Stimulated activated naive B cell treated with anti-CD40 and anti-IgM and Interleukin-4, amounts not matched to agents 10 μg/mL and 1 μg/mL and 100 μg/mL, for 72 hours (primary cell): Measurements from ENCODE around the gene SLC13A5.
A peak's percentile ranks its signal among the peaks of the same experiment; 100 is the strongest.

Experiments used
- ATAC-seq, 2 donors: fragments of 150-1000 bp; cut with Tn5 transposase; replicated peaks; 2 replicates each; pipeline ENCODE4 v1.10.0; 2021; ENCODE audit warnings: moderate library complexity in 1 of 2
- DNase-seq: peaks from one replicate; pipeline ENCODE4 v3.0.0; 2021
- H3K27ac Mint-ChIP-seq: one replicate; pipeline ENCODE4 v1.8.0; 2022; ENCODE audit warnings: mild to moderate bottlenecking, mixed read lengths
- H3K27me3 Mint-ChIP-seq, 2 donors: one replicate each; pipeline ENCODE4 v1.8.0; 2022; ENCODE audit warnings: mixed read lengths in 2 of 2
- H3K36me3 Mint-ChIP-seq, 2 donors: one replicate each; pipeline ENCODE4 v1.8.0; 2022; ENCODE audit warnings: mixed read lengths in 2 of 2, mild to moderate bottlenecking in 1 of 2
- H3K4me1 Mint-ChIP-seq, 2 donors: one replicate each; pipeline ENCODE4 v1.8.0; 2022; ENCODE audit warnings: mixed read lengths in 2 of 2, mild to moderate bottlenecking in 1 of 2
- H3K4me3 Mint-ChIP-seq, 2 donors: one replicate each; pipeline ENCODE4 v1.8.0; 2022; ENCODE audit warnings: mild to moderate bottlenecking in 2 of 2, mixed read lengths in 2 of 2, moderate library complexity in 1 of 2
- H3K9me3 Mint-ChIP-seq, 2 donors: one replicate each; pipeline ENCODE4 v1.8.0; 2022; ENCODE audit warnings: mixed read lengths in 2 of 2, mild to moderate bottlenecking in 1 of 2

The SLC13A5 gene

GRCh38 chr17:6639014-6639585, 74.1 kb downstream of the SLC13A5 start:
- H3K27me3 Mint-ChIP-seq = no peaks in the 10 kb centered on the region
- peaks cover 11 to 23% of the 10 kb centered on the region in 2 donors for H3K36me3 Mint-ChIP-seq
- H3K9me3 Mint-ChIP-seq = no peaks in the 10 kb centered on the region
- H3K27ac Mint-ChIP-seq = peak overlapping the region; percentile 99
- DNase-seq (no peak), ATAC-seq (no peak)
- H3K4me3 Mint-ChIP-seq = peak overlapping the region; percentile 96 to 98
- H3K4me1 Mint-ChIP-seq = peaks cover 37 to 45% of the 10 kb centered on the region in 2 donors

GRCh38 chr17:6638046-6638908, 74.9 kb downstream of the SLC13A5 start:
- DNase-seq (no peak), ATAC-seq (no peak)
- Mint-ChIP-seq H3K4me3 (peak overlapping the region; percentile 9 to 96), H3K27me3 (no peaks in the 10 kb centered on the region), H3K36me3 (peaks cover 17 to 27% of the 10 kb centered on the region in 2 donors), H3K9me3 (no peaks in the 10 kb centered on the region), H3K4me1 (peaks cover 35 to 42% of the 10 kb centered on the region in 2 donors), H3K27ac (peak overlapping the region; percentile 86)

DNA sequence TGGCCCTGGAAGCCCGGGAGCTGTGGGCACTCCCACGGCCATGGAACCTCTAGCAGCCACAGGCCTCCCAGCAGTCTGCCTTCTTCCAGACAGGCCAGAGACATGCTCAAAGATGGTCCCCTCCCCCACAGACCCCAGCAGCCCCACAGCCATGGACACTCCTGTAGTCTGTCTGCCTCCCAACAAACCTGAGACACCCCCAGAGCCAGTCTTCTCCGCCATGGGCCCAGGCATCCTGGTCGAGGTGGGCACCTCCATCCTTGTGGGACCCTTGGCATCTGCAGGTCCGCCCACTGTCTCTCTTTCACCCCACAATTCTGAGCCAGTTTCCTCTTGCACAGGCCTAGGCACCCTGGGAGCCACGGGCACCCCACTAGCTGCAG, 75.7 kb downstream of the SLC13A5 start:
- H3K36me3 Mint-ChIP-seq = peaks cover 21 to 35% of the 10 kb centered on the region in 2 donors
- H3K4me3 Mint-ChIP-seq = peak overlapping the region in 1 of 2 donors; percentile 44
- no peaks in the 10 kb centered on the region for H3K9me3 Mint-ChIP-seq
- H3K27ac Mint-ChIP-seq = no peak overlapping the region
- H3K27me3 Mint-ChIP-seq = no peaks in the 10 kb centered on the region
- DNase-seq = no peak
- no peak for ATAC-seq
- H3K4me1 Mint-ChIP-seq = peaks cover 35 to 42% of the 10 kb centered on the region in 2 donors

- peak overlapping the region in 1 of 2 donors; percentile 44 for H3K4me3 Mint-ChIP-seq
Measured at GRCh38 chr17:6636616-6637457, 76.3 kb downstream of the SLC13A5 start.

DNA sequence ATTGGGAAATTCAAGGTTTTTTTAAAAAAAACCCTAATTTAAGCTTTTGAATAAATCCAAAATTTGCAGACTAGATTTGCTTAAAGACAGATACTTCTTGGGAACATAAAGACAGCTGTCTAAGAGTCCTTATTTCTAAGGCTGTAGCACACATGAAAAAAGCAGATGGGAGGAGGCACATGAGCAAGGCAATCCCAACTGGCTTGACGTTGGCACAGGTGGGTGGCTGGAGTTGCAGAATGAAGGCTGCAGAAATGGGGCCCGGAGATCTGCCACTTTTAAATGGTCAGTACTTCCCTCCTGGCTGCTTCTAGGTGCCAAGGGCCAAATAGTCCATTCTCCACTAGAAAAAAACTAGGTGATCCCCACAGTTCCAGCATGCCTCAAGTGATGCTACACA, 77.1 kb downstream of the SLC13A5 start:
- ATAC-seq (no peak), DNase-seq (no peak)
- Mint-ChIP-seq H3K36me3 (peaks cover 32 to 45% of the 10 kb centered on the region in 2 donors), H3K4me3 (no peak overlapping the region), H3K27me3 (no peaks in the 10 kb centered on the region), H3K9me3 (no peaks in the 10 kb centered on the region), H3K4me1 (peaks cover 31 to 36% of the 10 kb centered on the region in 2 donors), H3K27ac (no peak overlapping the region)

More at GRCh38 chr17:6636616-6637457, 76.3 kb downstream of the SLC13A5 start:
- no peak for DNase-seq
- H3K36me3 Mint-ChIP-seq = peaks cover 27 to 40% of the 10 kb centered on the region in 2 donors
- no peaks in the 10 kb centered on the region for H3K27me3 Mint-ChIP-seq
- ATAC-seq = no peak
- peak overlapping the region; percentile 67 for H3K27ac Mint-ChIP-seq
- H3K9me3 Mint-ChIP-seq = no peaks in the 10 kb centered on the region
- peaks cover 35 to 42% of the 10 kb centered on the region in 2 donors for H3K4me1 Mint-ChIP-seq
